Thoracic aorta (tissue), 2 donors: ENCODE measurements around the gene SMPDL3B. TPM values are rescaled to one million over a fixed set of nuclear protein-coding genes. Genes with fewer than 3 reads are reported as not detected.

Experiments used
- ATAC-seq: fragments of 150-250 bp; one replicate; pipeline ENCODE4 v1.8.0; 2017; ENCODE audit warnings: low read depth; ENCODE audit not compliant: insufficient number of reproducible peaks, low FRiP score
- DNase-seq: peaks from one replicate; pipeline ENCODE4 v3.0.0-alpha.2; 2020; ENCODE audit warnings: low spot score
- H3K27ac ChIP-seq, 2 donors: fragments of 200-600 bp; sonication (generic); 1 replicate in 1 of 2; 2 replicates in 1 of 2; pipeline ENCODE4 v1.5.1; 2016; ENCODE audit warnings: mild to moderate bottlenecking in 2 of 2, moderate library complexity in 2 of 2
- H3K27me3 ChIP-seq: fragments of 200-600 bp; sonication (generic); replicated peaks from 2 replicates; pipeline ENCODE4 v1.6.0; 2016; ENCODE audit warnings: mild to moderate bottlenecking; ENCODE audit not compliant: insufficient read depth
- H3K36me3 ChIP-seq: fragments of 200-600 bp; sonication (generic); one replicate; pipeline ENCODE4 v1.5.1; 2016
- H3K4me1 ChIP-seq, 2 donors: fragments of 200-600 bp; sonication (generic); 1 replicate in 1 of 2; 2 replicates in 1 of 2; pipeline versions ENCODE4 v1.5.1 to v1.6.0; 2016; ENCODE audit warnings: low read depth in 2 of 2, mild to moderate bottlenecking in 1 of 2; ENCODE audit not compliant: control insufficient read depth in 1 of 2
- H3K4me3 ChIP-seq: fragments of 200-600 bp; sonication (generic); 2 replicates; pipeline ENCODE4 v1.5.1; 2016; ENCODE audit warnings: mild to moderate bottlenecking
- H3K9me3 ChIP-seq: fragments of 200-600 bp; sonication (generic); 2 replicates; pipeline ENCODE4 v1.5.1; 2016
- total RNA-seq, 2 donors: library from RNA; depleted of rRNA; stranded (reverse); fragments of >200 nt; gene quantifications; one replicate each; pipeline versions ENCODE4 v1.1.0 to v1.2.3, GENCODE V29; 2016
- TF ChIP-seq, protein P1 (sequence below): fragments of 200-600 bp; sonication (generic); IDR thresholded peaks from one replicate; pipeline ENCODE4 v1.5.1; 2019; ENCODE audit warnings: antibody characterized with exemption

The SMPDL3B gene
- total RNA-seq, 2 donors from 2014 or later, result not detected

DNA sequence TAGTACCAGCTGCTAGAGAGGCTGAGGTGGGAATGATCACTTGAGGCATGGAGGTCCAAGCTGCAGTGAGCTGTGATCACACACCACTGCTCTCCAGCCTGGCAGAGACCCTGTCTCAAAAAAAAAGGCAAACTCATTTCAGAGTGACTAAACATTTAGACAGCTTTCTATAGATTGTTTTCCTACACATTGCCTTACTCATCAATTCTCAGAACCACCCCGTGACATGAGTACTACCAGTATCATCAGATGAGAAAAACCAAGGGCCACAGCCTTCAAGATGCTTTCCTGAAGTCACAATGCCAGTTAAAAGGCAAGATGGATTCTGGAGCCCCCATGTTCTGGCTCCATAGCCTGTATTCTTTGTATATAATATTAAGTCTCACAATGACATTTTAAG is 22.4 kb upstream of the SMPDL3B start:
- TF ChIP-seq, protein P1, sequence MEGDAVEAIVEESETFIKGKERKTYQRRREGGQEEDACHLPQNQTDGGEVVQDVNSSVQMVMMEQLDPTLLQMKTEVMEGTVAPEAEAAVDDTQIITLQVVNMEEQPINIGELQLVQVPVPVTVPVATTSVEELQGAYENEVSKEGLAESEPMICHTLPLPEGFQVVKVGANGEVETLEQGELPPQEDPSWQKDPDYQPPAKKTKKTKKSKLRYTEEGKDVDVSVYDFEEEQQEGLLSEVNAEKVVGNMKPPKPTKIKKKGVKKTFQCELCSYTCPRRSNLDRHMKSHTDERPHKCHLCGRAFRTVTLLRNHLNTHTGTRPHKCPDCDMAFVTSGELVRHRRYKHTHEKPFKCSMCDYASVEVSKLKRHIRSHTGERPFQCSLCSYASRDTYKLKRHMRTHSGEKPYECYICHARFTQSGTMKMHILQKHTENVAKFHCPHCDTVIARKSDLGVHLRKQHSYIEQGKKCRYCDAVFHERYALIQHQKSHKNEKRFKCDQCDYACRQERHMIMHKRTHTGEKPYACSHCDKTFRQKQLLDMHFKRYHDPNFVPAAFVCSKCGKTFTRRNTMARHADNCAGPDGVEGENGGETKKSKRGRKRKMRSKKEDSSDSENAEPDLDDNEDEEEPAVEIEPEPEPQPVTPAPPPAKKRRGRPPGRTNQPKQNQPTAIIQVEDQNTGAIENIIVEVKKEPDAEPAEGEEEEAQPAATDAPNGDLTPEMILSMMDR, result no peak
- Histone ChIP-seq H3K27ac (no peak overlapping the region), H3K27me3 (no peaks in the 10 kb centered on the region), H3K36me3 (peaks cover 14% of the 10 kb centered on the region), H3K4me3 (no peak overlapping the region), H3K4me1 (peaks cover 3 to 13% of the 10 kb centered on the region in 2 donors), H3K9me3 (no peaks in the 10 kb centered on the region)
- ATAC-seq (no peak), DNase-seq (no peak)

GRCh38 chr1:27915082-27915575 is 19.7 kb upstream of the SMPDL3B start:
- TF ChIP-seq, protein P1, result no peak
- no peak for DNase-seq
- Histone ChIP-seq H3K4me3 (peak overlapping the region; percentile 92), H3K27me3 (no peaks in the 10 kb centered on the region), H3K36me3 (no peaks in the 10 kb centered on the region), H3K9me3 (no peaks in the 10 kb centered on the region), H3K27ac (peak overlapping the region; percentile 25 to 70), H3K4me1 (peaks cover 3 to 13% of the 10 kb centered on the region in 2 donors)
- peak; percentile 14 for ATAC-seq

GRCh38 chr1:27922272-27922671 is 12.5 kb upstream of the SMPDL3B start:
- DNase-seq (no peak), ATAC-seq (no peak)
- Histone ChIP-seq H3K27me3 (no peaks in the 10 kb centered on the region), H3K9me3 (no peaks in the 10 kb centered on the region), H3K27ac (no peak overlapping the region), H3K36me3 (no peaks in the 10 kb centered on the region), H3K4me3 (no peak overlapping the region), H3K4me1 (no peaks in the 10 kb centered on the region)
- TF ChIP-seq, protein P1, result no peak

- Histone ChIP-seq H3K4me3 (no peak overlapping the region), H3K27me3 (no peaks in the 10 kb centered on the region), H3K36me3 (no peaks in the 10 kb centered on the region), H3K9me3 (no peaks in the 10 kb centered on the region), H3K4me1 (no peaks in the 10 kb centered on the region), H3K27ac (no peak overlapping the region)
- no peak for ATAC-seq
- DNase-seq, result no peak
- TF ChIP-seq, protein P1, result no peak
Observed at GRCh38 chr1:27928216-27928954, 6.4 kb upstream of the SMPDL3B start.

DNA sequence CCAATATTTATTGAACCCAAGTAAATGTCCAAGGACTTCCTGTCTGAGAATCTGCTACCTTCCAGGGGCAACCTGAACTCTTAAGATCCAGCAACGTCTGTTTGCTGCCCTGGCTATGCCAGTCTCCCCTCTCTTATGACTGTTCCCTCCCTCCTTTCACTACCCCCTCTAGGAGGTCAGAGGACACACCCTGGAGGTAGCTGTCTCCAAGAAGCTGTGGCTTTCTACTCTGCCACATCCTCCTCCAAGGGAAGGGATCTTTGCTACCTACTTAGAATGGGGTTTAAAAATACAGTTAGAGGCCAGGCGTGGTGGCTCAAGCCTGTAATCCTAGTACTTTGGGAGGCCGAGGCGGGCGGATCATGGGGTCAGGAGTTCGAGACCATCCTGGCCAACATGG is 3.6 kb upstream of the SMPDL3B start:
- no peak overlapping the region for H3K27ac ChIP-seq
- H3K9me3 ChIP-seq, result no peaks in the 10 kb centered on the region
- no peak for ATAC-seq
- no peak overlapping the region for H3K4me3 ChIP-seq
- no peak for DNase-seq
- TF ChIP-seq, protein P1, result no peak
- no peaks in the 10 kb centered on the region for H3K4me1 ChIP-seq
- H3K27me3 ChIP-seq, result no peaks in the 10 kb centered on the region
- no peaks in the 10 kb centered on the region for H3K36me3 ChIP-seq
